ENCODE measurements around the gene KBTBD2.
"Not testable (repeated sequence)": the region's sequence is repeated elsewhere in the genome, so short reads cannot be mapped to it uniquely, and the experiment has no call there.

The KBTBD2 gene

GRCh38 chr7:32888505-32888904 lies 3.1 kb downstream of the KBTBD2 start:
- H3K4me3 ChIP-seq (ENCODE audit: low read depth, low read length) = no peak overlapping the region
- no peak for DNase-seq (ENCODE audit: low read depth)
- TF ChIP-seq CTCF (IDR thresholded peaks at IDR 0.05; ENCODE audit: low read depth, low read length, missing control alignments) = no peak

GRCh38 chr7:32887395-32887794 lies 4.2 kb downstream of the KBTBD2 start:
- no peak overlapping the region for H3K4me3 ChIP-seq (ENCODE audit: low read depth, low read length)
- no peak for TF ChIP-seq CTCF (IDR thresholded peaks at IDR 0.05; ENCODE audit: low read depth, low read length, missing control alignments)
- DNase-seq (ENCODE audit: low read depth) = no peak

GRCh38 chr7:32881074-32881982 lies 10.2 kb downstream of the KBTBD2 start:
- DNase-seq (ENCODE audit: low read depth) = no peak
- TF ChIP-seq CTCF (IDR thresholded peaks at IDR 0.05; ENCODE audit: low read depth, low read length, missing control alignments) = no peak
- H3K4me3 ChIP-seq (ENCODE audit: low read depth, low read length) = no peak overlapping the region

GRCh38 chr7:32879460-32879859 lies 12.1 kb downstream of the KBTBD2 start:
- H3K4me3 ChIP-seq (ENCODE audit: low read depth, low read length) = no peak overlapping the region
- no peak for DNase-seq (ENCODE audit: low read depth)
- TF ChIP-seq CTCF (IDR thresholded peaks at IDR 0.05; ENCODE audit: low read depth, low read length, missing control alignments) = no peak

- not testable (repeated sequence) for H3K4me3 ChIP-seq (ENCODE audit: low read depth, low read length); DNase-seq (ENCODE audit: low read depth)
Measured at GRCh38 chr7:32878023-32878422, 13.5 kb downstream of the KBTBD2 start.

- no peak overlapping the region for H3K4me3 ChIP-seq (ENCODE audit: low read depth, low read length)
- no peak for DNase-seq (ENCODE audit: low read depth)
- no peak for TF ChIP-seq CTCF (IDR thresholded peaks at IDR 0.05; ENCODE audit: low read depth, low read length, missing control alignments)
Measured at GRCh38 chr7:32872421-32872820, 19.1 kb downstream of the KBTBD2 start.

- H3K4me3 ChIP-seq (ENCODE audit: low read depth, low read length) = no peak overlapping the region
- TF ChIP-seq CTCF (IDR thresholded peaks at IDR 0.05; ENCODE audit: low read depth, low read length, missing control alignments) = no peak
- no peak for DNase-seq (ENCODE audit: low read depth)
Measured at GRCh38 chr7:32871624-32872371, 19.8 kb downstream of the KBTBD2 start.

Data from GM12864 (cell line).